Measurements from ENCODE around the gene CCDC177.

GRCh38 chr14:69574954-69575295, 254 bp upstream of the CCDC177 start:
- TF ChIP-seq TCF7L2 (IDR thresholded peaks at IDR 0.05; ENCODE audit: low read depth, low read length) (no peak), HOMEZ (CRISPR knock-in tag; IDR thresholded peaks at IDR 0.05) (no peak)
